ENCODE measurements around the gene IMPDH1.

IMPDH1 gene

DNA sequence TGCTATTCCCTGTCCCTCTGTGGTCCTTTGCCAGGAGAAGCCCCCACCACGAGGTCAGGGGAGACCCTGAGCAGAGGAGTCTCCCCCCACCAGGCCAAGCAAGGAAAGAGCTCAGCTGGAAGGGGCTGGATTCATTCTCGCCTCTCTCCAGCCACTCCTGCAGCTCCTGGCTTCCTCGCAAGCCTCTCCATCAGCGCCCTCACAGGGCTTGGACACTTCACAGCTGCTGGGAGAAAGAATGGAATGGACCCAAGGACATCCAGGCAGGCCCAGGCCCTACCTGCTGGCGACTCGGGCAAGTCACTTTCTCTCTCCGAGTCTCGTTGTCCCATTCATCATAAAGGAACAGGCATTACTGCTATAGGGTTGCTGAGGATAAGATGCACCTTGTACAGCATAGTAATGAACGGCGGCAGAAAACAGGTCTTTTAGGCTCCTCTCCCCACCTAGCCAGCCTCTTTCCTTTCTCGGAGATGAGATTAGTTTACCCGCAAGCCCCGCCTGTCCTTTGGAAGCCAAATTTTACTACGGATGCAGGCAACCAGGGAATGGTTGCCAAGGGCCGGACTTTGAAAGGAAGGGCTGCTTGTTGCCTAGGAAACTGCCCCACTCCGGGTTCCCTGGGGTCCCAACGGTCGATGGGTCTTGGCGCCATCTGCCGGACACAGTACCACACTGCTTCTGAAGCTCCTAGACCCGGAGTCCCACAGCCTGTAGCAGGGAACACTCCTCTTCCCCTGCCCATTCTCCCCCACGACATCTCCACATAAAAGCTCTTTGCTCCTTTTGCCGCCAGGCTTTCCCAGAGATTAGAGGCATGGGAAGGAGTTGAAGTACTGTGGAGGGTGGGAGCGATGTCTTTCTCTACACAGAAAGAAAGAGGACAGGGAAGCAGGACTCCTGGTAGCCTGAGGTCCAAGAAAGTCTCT, 22.3 kb downstream of the IMPDH1 start:
- peak; percentile 67 to 71 for DNase-seq

DNA sequence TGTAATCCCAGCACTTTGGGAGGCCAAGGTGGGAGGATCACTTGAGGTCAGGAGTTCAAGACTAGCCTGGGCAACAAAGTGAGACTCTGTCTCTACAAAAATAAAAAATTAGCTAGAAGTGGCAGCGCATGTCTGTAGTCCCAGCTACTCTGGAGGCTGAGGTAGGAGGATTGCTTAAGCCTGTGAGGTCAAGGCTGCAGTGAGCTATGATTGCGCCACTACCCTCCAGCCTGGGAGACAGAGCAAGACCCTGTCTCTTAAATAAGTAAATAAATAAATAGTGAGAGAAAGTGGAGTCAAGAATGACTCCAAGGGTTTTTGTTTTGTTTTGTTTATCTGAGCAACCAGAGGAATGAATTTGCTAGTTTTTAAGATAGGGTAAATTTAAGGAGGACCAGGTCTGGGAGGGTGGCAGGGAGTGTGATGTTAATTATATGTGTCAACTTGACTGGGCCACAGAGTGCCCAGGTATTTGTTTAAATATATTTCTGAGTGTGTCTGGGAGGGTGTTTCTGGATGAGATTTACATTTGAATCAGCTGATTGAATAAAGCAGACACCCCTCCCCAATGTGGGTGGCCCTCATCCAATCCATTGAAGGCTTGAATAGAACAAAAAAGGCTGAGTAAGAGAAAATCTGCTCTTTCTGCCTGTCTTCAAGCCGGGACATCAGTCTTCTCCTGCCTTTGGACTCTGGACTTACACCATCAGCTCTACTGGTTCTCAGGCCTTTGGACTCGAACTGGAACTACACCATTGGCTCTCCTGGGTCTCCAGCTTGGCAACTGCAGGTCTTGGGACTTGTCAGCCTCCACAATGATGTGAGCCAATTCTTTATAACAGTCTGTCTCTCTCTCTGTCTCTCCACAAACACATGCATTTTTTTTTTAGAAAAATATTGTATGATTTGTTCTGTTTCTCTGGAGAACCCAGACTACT, 23.5 kb downstream of the IMPDH1 start:
- DNase-seq, result no peak

DNA sequence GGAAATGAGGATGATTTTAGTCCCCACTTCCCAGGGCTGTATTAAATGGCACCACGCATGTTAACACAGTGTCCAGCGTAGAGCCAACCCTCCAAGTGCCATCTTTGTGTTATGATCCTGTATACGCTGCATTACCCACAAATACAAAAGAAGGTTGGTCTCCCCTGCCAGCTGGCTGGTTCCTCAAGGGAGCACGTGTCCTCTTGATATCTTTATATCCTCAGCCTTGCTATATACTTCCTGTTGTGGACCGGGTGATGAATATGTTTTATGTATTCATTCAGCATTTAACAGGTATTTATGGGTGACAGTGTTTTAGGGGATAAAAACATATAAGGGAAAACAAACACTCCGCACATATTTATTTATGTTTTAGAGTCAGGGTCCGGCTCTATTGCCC, 25.1 kb downstream of the IMPDH1 start:
- DNase-seq, result no peak

DNA sequence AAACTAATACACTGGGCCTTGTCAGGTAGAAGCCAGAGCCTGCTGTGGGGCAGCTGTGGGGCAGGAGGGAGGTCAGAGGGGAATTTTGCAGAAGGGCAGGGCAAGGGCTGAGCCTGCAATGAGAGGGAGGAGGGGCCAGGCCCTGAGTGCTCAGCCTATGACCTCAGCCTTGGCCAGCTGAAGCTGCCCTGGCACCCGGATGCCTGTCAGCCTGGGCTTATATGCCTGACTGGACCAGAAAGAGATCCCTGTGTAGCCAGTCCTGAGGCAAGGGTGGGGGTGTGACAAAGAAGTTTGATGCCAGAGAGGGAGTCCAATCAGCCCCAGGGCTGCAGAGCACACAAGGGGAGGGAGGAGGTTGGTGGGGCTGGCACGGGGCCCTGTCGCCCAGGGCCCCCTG, 26.0 kb downstream of the IMPDH1 start:
- no peak for DNase-seq

DNA sequence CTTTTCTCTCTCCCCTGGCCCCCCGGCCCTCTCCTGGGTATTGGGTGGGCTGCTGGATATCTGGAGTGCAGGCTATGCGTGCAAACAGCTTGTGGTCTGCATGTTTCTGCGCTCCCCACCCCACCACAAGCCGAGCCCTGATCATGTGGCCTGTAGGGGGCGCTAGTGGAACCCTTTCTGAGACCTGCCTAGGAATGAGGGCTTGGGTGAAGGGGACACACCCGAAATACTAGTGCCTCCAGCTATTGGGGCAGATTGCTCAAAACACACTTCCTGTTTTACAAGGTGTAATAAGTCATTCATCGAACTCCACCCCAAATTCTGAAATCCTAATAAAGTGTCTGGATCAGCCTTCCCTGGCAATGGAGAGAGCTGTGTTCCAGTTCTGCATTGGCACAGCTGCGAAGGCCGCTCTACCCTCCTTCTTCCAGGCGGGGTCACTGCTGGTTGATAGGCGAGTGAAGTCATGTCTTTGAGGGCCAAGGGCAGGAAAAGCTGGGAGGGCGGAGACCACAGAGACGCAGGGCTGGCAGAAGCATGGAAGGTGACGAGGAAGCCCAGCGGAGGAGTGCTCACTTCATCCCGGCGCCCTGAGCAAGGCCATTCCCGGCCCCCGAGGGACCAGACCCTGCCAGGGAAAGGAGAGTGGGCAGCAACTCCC, 28.5 kb downstream of the IMPDH1 start:
- no peak for DNase-seq

DNA sequence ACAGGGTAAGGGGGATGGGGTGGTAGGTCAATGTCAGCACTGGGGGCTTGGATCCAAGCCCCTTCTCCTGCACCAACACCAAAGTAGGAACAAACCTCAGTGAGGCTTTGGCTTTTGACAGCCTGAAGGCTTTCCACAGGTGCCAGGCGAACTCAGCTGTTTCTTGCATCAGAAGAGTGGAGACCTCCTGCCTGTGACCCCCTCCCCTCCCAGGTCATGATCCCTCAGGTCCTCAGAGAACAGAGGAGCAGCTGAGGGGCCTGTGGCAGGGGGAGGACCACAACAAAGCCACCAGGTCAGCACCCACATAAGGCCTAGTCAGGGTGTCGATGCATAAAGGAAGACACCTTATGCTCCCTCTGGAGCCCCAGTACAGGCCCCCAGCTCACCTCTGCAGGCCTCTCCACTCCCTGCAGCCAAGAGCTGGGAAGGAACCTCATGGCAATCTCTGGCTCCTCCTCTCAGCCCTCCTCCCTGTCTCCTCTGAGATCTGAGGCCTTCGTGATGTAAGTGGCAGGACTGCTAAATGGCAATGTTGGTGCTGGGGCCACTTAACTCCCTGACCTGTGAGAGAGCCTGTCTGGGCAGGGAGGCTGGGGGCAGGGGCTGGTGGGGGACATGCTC, 29.2 kb downstream of the IMPDH1 start:
- DNase-seq, result no peak

DNA sequence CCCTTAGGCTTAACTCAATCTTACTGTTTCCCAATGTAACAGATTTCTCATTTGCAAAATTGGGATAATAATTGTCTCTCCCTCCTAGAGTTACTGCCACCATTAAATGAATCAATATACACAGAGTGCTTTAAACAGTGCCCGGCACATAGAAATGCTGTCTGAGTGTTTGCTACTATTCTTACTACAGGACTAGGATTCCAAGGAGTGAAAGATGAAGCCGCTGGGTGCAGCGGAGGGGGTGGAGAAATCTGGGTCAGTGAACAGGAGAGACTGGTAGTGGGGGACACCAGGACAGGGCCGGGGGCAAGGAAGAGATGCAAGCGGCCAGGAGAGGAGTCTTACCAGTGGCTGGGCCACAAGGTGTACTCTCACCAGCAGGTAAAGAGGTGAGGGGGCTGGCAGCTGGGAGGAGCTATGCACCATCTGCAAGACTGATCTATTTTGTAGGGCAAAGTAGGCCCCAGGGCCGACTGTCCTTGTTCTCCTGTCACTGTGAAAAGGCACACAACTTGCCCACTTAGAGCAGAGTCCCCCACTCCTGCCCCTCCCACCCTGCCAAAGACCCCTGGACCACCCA, 29.8 kb downstream of the IMPDH1 start:
- no peak for DNase-seq

DNA sequence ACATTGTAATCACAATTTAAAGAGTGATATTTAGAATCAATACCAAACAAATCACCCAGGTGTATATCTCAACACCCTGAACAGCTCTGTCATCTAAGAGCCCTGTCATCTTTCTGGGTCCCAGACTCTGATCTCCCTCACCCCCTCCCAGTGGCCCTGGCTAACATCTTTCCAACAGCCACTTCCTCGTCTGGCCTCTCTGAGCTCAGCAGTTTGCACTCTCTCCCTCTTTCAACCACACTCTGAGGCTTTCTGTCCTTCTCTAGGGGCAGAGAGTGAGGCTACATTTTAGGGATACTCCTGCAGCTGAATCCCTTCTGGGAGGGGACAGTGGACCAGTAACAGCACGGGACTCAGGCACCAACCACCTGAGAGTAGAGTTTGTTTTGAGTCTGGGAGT, 31.1 kb downstream of the IMPDH1 start:
- no peak for DNase-seq

DNA sequence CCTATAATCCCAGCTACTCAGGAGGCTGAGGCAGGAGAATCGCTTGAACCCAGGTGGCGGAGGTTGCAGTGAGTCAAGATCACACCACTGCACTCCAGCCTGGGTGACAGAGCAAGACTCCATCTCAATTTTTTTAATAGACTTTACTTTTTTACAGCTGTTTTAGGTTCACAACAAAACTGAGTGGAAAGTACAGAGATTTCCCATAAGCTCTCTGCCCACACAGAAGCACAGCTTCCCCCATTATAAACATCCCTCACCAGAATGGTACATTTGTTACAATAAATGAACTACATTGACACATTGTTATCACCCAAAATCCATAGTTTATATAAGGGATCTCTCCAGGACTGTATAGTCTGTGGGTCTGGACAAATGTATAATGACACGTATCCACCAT, 33.7 kb downstream of the IMPDH1 start:
- DNase-seq, result no peak

DNA sequence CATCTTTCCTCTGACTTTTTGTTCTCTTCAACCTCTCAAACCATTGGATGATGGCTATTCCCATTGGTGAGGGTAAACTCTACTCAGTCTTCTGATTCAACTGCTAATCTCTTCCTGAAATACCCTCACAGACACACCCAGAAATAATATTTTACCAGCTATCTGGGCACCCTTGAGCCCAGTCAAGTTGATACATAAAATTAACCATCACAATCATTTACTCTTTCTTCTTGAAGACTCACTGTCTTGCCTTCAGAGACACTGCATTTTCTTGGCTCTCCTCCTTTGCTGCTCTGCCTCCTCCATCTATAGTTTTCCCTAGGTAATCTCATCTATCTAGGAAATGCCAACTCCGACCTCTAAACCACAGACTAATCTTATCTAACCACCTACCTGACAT, 35.7 kb downstream of the IMPDH1 start:
- no peak for DNase-seq

DNA sequence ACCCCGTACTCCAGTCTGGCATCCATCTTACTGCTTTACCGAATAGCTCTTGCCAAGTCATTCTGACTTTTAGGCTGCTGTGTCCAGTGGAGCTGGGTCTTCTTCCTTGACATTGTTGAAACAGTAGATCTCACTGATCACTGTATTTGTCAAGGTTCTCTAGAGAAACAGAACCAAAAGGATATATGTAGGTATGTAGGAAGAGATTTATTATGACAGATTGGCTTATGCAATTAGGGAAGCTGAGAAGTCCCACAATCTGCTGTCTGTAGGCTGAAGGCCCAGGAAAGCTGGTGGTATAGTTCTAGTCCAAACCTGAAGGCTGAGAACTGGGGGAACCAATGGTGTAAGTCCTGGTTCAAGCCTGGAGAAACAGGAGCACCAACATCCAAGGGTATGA, 36.2 kb downstream of the IMPDH1 start:
- DNase-seq, result no peak

DNA sequence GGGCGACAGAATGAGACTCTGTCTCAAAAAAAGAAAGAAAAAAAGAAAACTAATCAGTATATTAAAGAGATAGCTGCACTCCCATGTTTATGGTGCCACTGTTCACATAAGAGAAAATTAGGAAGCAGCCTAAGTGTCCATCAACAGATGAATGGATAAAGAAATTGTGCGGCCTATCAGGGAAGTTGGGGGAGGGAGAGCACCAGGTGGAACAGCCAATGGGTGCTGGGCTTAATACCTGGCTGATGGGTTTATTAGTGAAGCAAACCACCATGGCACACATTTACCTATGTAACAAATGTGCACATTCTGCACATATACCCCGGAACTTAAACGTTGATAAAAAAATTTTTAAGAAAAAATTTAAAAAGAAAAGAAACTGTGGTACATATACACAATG, 39.3 kb downstream of the IMPDH1 start:
- no peak for DNase-seq

DNA sequence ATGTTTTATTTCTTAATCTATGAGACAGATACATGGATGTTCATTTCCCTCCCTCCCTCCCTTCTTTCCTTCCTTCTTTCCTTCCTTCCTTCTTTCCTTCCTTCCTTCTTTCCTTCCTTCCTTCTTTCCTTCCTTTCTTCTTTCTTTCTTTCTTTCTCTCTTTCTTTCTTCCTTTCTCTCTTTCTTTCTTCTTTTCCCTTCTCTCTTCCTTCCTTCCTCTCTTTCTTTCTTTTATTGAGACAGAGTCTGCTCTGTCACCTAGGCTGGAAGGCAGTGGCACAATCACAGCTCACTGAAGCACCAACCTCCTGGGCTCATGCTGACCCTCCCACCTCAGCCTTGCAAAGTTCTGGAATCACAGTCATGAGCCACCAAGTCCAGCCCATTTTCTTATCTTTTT, 42.8 kb downstream of the IMPDH1 start:
- no peak for DNase-seq

DNA sequence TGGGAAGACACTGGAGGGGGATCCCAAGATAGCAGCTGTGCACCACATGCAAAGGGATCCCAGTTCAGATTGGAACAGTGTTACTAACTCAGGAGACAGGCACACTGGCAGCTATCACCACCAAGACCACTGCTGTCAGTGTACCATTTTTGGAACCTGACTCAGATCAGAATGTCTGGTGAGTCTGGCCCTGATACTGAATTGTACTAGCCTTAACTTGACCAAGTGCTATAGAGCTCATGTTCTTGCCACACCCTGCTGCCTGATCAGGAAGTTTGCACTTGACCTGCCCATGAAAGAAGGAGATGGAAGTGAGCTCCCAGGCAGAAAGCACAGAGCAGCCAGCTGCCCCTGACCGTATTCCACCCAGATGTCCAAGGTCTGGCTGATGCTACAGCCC, 43.5 kb downstream of the IMPDH1 start:
- no peak for DNase-seq

DNA sequence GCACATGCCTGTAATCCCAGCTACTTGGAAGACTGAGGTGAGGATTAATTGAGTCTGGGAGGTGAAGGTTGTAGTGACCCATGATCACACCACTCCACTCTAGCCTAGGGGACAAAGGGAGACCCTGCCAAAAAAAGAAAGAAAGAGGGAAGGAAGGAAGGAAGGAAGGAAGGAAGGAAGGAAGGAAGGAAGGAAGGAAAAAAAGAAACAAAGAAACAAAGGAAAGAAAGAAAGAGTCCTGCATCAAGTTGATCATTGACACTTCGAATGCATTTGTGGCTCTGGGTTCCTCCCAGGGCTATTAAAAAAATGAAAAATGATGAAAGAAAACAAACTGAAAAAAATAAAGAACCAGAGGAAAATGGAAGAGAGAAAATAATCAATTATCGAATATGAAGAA, 44.4 kb downstream of the IMPDH1 start:
- DNase-seq, result no peak

DNA sequence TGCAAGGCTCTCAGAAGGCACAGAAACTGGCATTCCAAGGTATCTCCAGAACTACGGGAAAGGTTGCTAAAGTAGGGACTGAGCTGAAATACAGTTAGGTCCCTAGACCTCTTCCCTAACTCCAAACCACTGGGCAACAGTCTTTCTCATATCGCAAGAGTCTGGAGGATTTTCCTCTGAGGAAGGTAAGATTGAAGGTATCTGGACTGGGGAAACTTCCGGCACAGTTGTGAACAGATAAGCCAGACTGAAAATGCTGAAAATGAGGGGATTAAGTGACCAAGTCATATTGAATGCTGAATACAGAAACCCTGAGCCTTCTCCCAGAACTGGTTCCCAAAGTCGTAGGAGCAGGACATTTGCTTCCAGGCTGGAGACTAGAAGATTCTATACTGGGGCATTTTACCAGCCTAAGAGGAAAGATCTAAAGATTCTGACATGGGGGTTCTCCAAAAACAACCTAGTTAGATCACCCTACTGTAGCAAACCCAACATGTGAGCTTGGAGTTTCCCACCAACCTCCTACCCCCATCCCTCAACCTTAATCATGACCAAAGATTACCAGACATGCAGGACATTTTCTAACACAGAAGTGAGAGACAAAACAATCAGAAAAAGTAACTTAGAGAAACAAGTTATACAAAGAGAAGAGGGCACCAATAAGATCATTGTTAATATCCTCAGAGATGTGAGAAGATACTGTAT, 45.5 kb downstream of the IMPDH1 start:
- no peak for DNase-seq

DNA sequence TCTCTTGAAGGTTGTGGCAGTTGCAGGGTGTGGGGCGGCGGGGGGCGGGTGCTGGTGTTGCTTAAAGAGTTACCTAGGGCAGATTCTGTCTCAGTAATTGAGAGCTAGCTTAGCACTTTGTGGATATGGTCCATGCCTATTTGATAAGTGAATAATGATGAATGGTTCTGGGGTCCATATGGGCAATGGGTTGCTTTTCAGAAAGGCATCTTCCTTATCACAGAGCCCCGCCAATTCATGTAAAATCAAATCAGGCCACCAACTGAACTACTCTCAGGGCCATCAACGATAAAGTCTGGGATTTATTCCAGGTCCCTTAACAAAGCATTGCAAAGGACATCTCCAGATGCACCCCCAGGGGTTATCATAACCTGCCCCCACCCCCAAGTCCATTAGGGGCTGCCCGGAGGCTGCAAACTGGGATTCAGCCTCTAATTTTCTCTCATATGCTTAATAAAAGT, 46.5 kb downstream of the IMPDH1 start:
- no peak for DNase-seq

DNA sequence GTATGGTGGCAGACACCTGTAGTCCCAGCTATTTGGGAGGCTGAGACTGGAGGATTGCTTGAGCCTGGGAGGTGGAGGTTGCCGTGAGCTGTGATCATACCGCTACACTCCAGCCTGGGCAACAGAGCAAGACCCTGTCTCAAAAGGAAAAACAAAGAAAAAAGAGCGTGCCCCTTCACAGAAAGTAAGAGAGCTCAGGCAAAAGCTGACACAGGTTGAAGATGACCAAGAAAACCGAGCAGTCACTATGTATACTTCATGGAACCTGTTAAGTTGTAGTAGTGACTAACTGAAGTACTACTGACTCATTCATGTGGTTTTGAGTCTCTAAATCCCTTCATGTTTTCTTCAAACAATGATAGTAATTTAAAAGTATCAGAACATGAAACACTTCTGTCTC, 47.1 kb downstream of the IMPDH1 start:
- DNase-seq, result no peak

DNA sequence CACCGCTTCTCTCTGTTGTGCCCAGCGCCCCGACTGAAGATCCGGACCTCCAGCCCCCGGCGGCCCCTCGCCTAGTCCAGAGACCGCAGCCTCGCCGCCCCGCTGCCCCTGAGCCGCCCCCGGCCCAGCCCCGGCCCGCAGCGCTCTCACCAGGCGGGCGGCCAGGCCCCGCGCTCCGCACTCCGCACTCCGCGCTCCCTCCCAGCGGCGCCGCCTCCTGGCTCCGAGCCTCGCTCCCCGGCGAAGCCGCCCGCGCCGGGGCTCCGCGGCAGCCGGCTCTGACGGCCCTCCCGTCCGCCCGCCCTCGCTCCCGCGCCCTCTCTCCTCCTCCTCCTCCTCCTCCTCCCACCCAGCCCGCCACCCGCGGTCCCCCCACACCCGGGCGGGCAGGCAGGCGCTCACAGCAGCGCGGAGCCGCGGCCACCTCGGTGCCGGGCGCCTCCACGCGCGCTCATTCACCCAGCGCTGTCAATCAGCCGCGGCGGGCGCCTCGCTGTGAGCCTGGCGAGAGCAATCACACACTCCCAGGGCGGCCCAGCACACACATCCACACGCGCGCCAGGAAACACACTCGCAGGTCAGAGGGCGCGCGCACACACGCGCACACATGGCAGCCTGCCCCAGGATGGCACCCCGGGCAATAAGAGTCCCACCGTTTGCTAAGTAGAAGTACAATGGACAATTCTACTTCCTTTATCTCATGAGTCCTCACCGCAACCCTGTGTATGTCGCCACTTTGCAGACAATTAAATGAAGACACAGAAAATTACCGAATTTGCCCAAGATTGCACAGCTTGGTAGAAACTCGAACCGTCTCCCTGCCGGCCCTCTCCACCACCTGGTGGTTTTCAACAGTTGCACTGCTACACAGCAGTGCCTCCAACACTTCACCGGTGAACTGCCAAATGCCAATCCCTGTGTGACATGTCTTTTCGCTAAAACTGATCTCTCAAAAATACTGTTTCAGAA, 48.1 kb downstream of the IMPDH1 start, which contains the start of gene PRRT4:
TSS of gene PRRT4 (minus strand) at position 280 of the 969 bp plus-strand sequence.
- DNase-seq, result peak in 1 of 2 donors; percentile 46

DNA sequence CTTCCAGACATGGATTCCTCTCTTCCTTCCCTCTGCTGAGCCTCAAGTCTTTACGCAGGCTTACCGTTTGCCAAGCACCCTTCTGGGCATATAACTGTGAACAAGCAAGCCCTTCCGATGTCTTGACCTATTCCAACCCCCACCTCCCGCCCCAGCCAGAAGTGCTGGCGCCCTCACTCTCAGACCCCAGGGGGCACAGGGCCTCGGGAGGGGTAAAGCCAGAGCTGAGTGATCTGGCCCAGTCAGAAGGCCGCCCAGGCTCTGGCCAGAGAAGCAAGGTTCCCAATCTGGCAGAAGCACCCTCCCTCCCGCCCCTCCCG, 49.5 kb downstream of the IMPDH1 start:
- DNase-seq, result no peak
